Measurements from ENCODE around the gene ADGRL2. TPM values are rescaled to one million over a fixed set of nuclear protein-coding genes. Genes with fewer than 3 reads are reported as not detected.

The ADGRL2 gene
- total RNA-seq = 104 TPM
- long read RNA-seq, partial matches to known transcripts = 42 of 86 reads
- long read RNA-seq, other reads (novel, unspliced or antisense) = 44 of 86 reads

GRCh38 chr1:81800695-81801650 lies at the start of gene ADGRL2:
ADGRL2 (plus strand) TSS chr1:81800934; CDS start chr1:81836985, 36,051 bp downstream.
- peak within 1 kb of the TSS; percentile 94 for H3K27ac ChIP-seq
- H3K4me1 ChIP-seq = no peaks in the 10 kb centered on the region
- no peaks in the 10 kb centered on the region for H3K36me3 ChIP-seq
- H3K27me3 ChIP-seq = peaks cover 18% of the 10 kb centered on the region
- H3K9me3 ChIP-seq = no peaks in the 10 kb centered on the region
- ATAC-seq (peak; percentile 88), DNase-seq (peak; percentile 76)
- H3K4me3 ChIP-seq = peak within 1 kb of the TSS; percentile 70
- intact Hi-C loops (cut with DNase I) = no loop called here
- no peak for TF ChIP-seq CTCF (IDR thresholded peaks at IDR 0.05)

GRCh38 chr1:81752840-81753239 lies 47.9 kb upstream of the ADGRL2 start:
- no peak for ATAC-seq
- Histone ChIP-seq H3K4me1 (no peaks in the 10 kb centered on the region), H3K27me3 (no peaks in the 10 kb centered on the region), H3K9me3 (no peaks in the 10 kb centered on the region), H3K36me3 (no peaks in the 10 kb centered on the region), H3K27ac (no peak overlapping the region), H3K4me3 (no peak overlapping the region)
- no peak for TF ChIP-seq CTCF (IDR thresholded peaks at IDR 0.05)
- intact Hi-C loops (cut with DNase I) = no loop called here
- DNase-seq = no peak

GRCh38 chr1:81754424-81754823 lies 46.3 kb upstream of the ADGRL2 start:
- Histone ChIP-seq H3K27ac (no peak overlapping the region), H3K36me3 (no peaks in the 10 kb centered on the region), H3K4me3 (no peak overlapping the region), H3K27me3 (no peaks in the 10 kb centered on the region), H3K4me1 (no peaks in the 10 kb centered on the region), H3K9me3 (no peaks in the 10 kb centered on the region)
- no peak for TF ChIP-seq CTCF (IDR thresholded peaks at IDR 0.05)
- DNase-seq = no peak
- no peak for ATAC-seq
- intact Hi-C loops (cut with DNase I) = no loop called here

GRCh38 chr1:81756872-81757271 lies 43.9 kb upstream of the ADGRL2 start:
- Histone ChIP-seq H3K27ac (no peak overlapping the region), H3K4me1 (no peaks in the 10 kb centered on the region), H3K4me3 (no peak overlapping the region), H3K27me3 (no peaks in the 10 kb centered on the region), H3K36me3 (no peaks in the 10 kb centered on the region), H3K9me3 (no peaks in the 10 kb centered on the region)
- ATAC-seq (no peak), DNase-seq (no peak)
- TF ChIP-seq CTCF (IDR thresholded peaks at IDR 0.05) = no peak
- intact Hi-C loops (cut with DNase I) = no loop called here

DNA sequence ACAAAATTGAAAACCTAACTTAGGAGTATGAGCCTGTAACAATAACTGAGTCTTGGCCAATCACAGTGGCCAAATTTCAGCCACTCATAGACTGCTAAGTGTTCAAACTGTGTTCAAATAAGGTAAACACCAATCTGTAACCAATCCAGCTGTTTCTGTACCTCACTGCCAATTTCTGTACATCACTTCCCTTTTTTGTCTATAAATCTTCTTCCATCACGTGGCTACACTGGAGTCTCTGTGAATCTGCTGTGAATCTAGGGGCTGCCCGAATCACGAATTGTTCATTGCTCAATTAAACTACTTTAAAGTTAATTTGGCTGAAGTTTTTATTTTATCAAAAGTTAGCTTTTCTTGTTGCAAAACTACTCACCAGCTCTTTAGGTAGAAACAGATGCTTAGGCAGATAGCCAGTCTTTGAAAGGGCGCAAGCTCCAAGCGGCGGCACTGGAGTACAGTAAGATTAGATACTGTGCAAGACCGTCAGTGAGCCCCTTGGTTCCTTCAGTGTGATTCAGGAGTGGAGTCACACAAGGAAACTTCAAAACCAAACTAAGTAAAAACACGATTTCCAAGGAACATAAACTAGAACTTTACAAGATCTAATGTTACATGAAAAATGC lies 43.2 kb upstream of the ADGRL2 start:
- no peak overlapping the region for H3K4me3 ChIP-seq

More for the DNA sequence above, 43.2 kb upstream of the ADGRL2 start:
- ATAC-seq = no peak
- no peaks in the 10 kb centered on the region for H3K4me1 ChIP-seq
- TF ChIP-seq CTCF (IDR thresholded peaks at IDR 0.05) = no peak
- intact Hi-C loops (cut with DNase I) = no loop called here
- DNase-seq = no peak
- H3K9me3 ChIP-seq = no peaks in the 10 kb centered on the region
- no peaks in the 10 kb centered on the region for H3K27me3 ChIP-seq
- no peaks in the 10 kb centered on the region for H3K36me3 ChIP-seq
- no peak overlapping the region for H3K27ac ChIP-seq
